ENCODE measurements around the gene LRRC3.
"Not testable (repeated sequence)": the region's sequence is repeated elsewhere in the genome, so short reads cannot be mapped to it uniquely, and the experiment has no call there.

The LRRC3 gene

DNA sequence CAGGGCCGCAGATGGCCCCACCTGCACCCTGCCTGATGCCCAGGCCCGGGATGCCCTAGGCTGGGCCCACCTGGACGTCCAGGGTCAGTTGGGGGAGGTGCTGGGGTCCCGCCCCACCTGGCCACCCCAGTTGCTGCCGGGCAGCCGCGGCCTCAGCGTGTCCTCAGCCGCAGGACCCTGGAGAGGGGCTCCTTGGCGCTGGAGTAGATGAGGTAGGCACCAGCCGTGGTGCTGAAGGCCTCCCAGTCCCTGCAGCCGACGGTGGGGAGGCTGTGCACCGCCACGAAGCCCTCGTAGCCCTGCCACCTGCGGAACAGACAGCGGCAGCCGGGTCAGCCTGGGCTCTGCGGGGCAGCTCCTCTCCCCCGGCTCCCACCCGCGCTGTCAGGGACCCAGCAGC, 44.3 kb downstream of the LRRC3 start:
- TF ChIP-seq, protein P1, sequence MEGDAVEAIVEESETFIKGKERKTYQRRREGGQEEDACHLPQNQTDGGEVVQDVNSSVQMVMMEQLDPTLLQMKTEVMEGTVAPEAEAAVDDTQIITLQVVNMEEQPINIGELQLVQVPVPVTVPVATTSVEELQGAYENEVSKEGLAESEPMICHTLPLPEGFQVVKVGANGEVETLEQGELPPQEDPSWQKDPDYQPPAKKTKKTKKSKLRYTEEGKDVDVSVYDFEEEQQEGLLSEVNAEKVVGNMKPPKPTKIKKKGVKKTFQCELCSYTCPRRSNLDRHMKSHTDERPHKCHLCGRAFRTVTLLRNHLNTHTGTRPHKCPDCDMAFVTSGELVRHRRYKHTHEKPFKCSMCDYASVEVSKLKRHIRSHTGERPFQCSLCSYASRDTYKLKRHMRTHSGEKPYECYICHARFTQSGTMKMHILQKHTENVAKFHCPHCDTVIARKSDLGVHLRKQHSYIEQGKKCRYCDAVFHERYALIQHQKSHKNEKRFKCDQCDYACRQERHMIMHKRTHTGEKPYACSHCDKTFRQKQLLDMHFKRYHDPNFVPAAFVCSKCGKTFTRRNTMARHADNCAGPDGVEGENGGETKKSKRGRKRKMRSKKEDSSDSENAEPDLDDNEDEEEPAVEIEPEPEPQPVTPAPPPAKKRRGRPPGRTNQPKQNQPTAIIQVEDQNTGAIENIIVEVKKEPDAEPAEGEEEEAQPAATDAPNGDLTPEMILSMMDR (IDR thresholded peaks at IDR 0.05; ENCODE audit: low read depth, low read length) = no peak
- TF ChIP-seq EZH2phosphoT487 (IDR thresholded peaks at IDR 0.05; ENCODE audit: low read depth) = no peak
- no peak overlapping the region for H3K4me3 ChIP-seq (ENCODE audit: low read length)
- peaks cover 3% of the 10 kb centered on the region; the same call in 1 of the 2 replicates for H3K27me3 ChIP-seq (ENCODE audit: low read depth, low read length)
- H2AFZ ChIP-seq (ENCODE audit: low read depth, low read length) = no peak overlapping the region
- no peaks in the 10 kb centered on the region for H4K20me1 ChIP-seq (ENCODE audit: insufficient read depth, low read length)
- H3K9ac ChIP-seq (ENCODE audit: low read length) = no peak overlapping the region
- no peaks in the 10 kb centered on the region for H3K36me3 ChIP-seq (replicated peaks; ENCODE audit: low read depth, low read length)
- H3K4me2 ChIP-seq (ENCODE audit: low read length) = no peak overlapping the region
- no peak overlapping the region for H3K27ac ChIP-seq (ENCODE audit: low read length)
- H3K79me2 ChIP-seq (ENCODE audit: low read length) = no peaks in the 10 kb centered on the region
- no peaks in the 10 kb centered on the region for H3K9me3 ChIP-seq (ENCODE audit: insufficient read depth, low read length)
- H3K4me1 ChIP-seq (ENCODE audit: low read length) = no peaks in the 10 kb centered on the region

DNA sequence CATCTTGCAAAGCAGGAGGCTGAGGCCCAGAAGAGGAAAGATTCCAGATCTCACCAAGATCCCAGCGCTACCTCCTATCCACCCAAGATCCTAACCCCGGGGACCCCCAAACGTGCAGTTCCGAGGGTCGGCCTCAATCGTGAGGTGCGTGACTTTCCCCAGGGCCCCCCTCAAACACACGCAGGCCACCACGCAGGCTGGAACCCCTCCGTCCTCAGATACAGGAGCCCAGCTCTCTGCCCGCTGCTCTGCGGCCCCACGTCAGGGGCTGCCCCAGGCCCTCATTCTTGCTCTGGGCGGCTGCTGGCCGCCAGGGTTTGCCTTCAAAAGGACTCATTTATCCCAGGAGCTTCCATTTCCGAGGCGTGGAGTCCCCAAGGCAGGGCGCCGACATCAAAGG, 44.8 kb downstream of the LRRC3 start:
- Histone ChIP-seq H3K4me1 (ENCODE audit: low read length) (no peaks in the 10 kb centered on the region), H3K27me3 (ENCODE audit: low read depth, low read length) (peaks cover 3% of the 10 kb centered on the region; the same call in 1 of the 2 replicates), H3K36me3 (replicated peaks; ENCODE audit: low read depth, low read length) (no peaks in the 10 kb centered on the region)

GRCh38 chr21:44502171-44502958, 47.1 kb downstream of the LRRC3 start:
- H3K4me2 ChIP-seq (ENCODE audit: low read length) = no peak overlapping the region

More for the DNA sequence above, 44.8 kb downstream of the LRRC3 start:
- Histone ChIP-seq H3K79me2 (ENCODE audit: low read length) (no peaks in the 10 kb centered on the region), H3K4me2 (ENCODE audit: low read length) (no peak overlapping the region), H3K9me3 (ENCODE audit: insufficient read depth, low read length) (no peaks in the 10 kb centered on the region), H3K27ac (ENCODE audit: low read length) (no peak overlapping the region), H3K4me3 (ENCODE audit: low read length) (no peak overlapping the region), H4K20me1 (ENCODE audit: insufficient read depth, low read length) (no peaks in the 10 kb centered on the region), H2AFZ (ENCODE audit: low read depth, low read length) (no peak overlapping the region), H3K9ac (ENCODE audit: low read length) (no peak overlapping the region)
- no peak for TF ChIP-seq EZH2phosphoT487 (IDR thresholded peaks at IDR 0.05; ENCODE audit: low read depth)
- TF ChIP-seq, protein P1 (IDR thresholded peaks at IDR 0.05; ENCODE audit: low read depth, low read length) = no peak

DNA sequence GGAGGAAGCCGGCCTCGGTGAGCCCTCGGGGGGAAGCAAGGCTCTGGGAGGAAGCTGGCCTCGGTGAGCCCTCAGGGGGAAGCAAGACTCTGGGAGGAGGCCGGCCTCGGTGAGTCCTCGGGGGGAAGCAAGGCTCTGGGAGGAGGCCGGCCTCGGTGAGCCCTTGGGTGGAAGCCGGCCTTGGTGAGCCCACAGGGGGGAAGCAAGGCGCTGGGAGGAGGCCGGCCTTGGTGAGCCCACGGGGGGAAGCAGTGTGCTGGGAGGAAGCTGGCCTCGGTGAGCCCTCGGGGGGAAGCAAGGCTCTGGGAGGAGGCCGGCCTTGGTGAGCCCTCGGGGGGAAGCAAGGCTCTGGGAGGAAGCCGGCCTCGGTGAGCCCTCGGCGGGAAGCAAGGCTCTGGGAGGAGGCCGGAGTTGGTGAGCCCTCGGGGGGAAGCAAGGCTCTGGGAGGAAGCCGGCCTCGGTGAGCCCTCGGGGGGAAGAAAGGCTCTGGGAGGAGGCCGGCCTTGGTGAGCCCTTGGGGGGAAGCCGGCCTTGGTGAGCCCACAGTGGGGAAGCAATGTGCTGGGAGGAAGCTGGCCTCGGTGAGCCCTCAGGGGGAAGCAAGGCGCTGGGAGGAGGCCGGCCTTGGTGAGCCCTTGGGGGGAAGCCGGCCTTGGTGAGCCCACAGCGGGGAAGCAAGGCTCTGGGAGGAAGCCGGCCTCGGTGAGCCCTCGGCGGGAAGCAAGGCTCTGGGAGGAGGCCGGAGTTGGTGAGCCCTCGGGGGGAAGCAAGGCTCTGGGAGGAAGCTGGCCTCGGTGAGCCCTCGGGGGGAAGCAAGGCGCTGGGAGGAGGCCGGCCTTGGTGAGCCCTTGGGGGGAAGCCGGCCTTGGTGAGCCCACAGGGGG, 47.9 kb downstream of the LRRC3 start:
- H3K27me3 ChIP-seq (ENCODE audit: low read depth, low read length); H3K4me3 ChIP-seq (ENCODE audit: low read length); H2AFZ ChIP-seq (ENCODE audit: low read depth, low read length); H3K9me3 ChIP-seq (ENCODE audit: insufficient read depth, low read length); H3K9ac ChIP-seq (ENCODE audit: low read length); H3K79me2 ChIP-seq (ENCODE audit: low read length); H3K36me3 ChIP-seq (replicated peaks; ENCODE audit: low read depth, low read length); H4K20me1 ChIP-seq (ENCODE audit: insufficient read depth, low read length); H3K4me1 ChIP-seq (ENCODE audit: low read length); H3K4me2 ChIP-seq (ENCODE audit: low read length); H3K27ac ChIP-seq (ENCODE audit: low read length): not testable (repeated sequence)

More at GRCh38 chr21:44502171-44502958, 47.1 kb downstream of the LRRC3 start:
- Histone ChIP-seq H3K4me3 (ENCODE audit: low read length) (no peak overlapping the region), H3K27ac (ENCODE audit: low read length) (no peak overlapping the region), H2AFZ (ENCODE audit: low read depth, low read length) (no peak overlapping the region), H3K36me3 (replicated peaks; ENCODE audit: low read depth, low read length) (no peaks in the 10 kb centered on the region), H3K27me3 (ENCODE audit: low read depth, low read length) (peaks cover 3% of the 10 kb centered on the region; the same call in 1 of the 2 replicates), H3K9me3 (ENCODE audit: insufficient read depth, low read length) (no peaks in the 10 kb centered on the region), H3K79me2 (ENCODE audit: low read length) (no peaks in the 10 kb centered on the region), H4K20me1 (ENCODE audit: insufficient read depth, low read length) (no peaks in the 10 kb centered on the region), H3K9ac (ENCODE audit: low read length) (no peak overlapping the region), H3K4me1 (ENCODE audit: low read length) (no peaks in the 10 kb centered on the region; the same call in 1 of the 2 replicates)
- no peak for TF ChIP-seq EZH2phosphoT487 (IDR thresholded peaks at IDR 0.05; ENCODE audit: low read depth)
- TF ChIP-seq, protein P1 (IDR thresholded peaks at IDR 0.05; ENCODE audit: low read depth, low read length) = no peak
